ENCODE measurements around the gene M1AP. TPM values are rescaled to one million over a fixed set of nuclear protein-coding genes. Genes with fewer than 3 reads are reported as not detected.

M1AP gene
- total RNA-seq, 1 experiment from 2014 or later = not detected

GRCh38 chr2:74507926-74508520, 140.1 kb downstream of the M1AP start:
- H3K79me2 ChIP-seq (ENCODE audit: low read length) = peaks cover 22% of the 10 kb centered on the region
- no peak for TF ChIP-seq EZH2 (IDR thresholded peaks at IDR 0.05; ENCODE audit: low read length, unreplicated experiment)
- TF ChIP-seq EZH2phosphoT487 (IDR thresholded peaks at IDR 0.05; ENCODE audit: borderline replicate concordance, low read length) = no peak
- TF ChIP-seq CTCF (conservative IDR thresholded peaks at IDR 0.05; ENCODE audit: low read depth, low read length) = no peak
- CTCF ChIA-PET = no interaction called here
- H3K36me3 ChIP-seq (ENCODE audit: low read depth, low read length) = peaks cover 7% of the 10 kb centered on the region
- H3K4me2 ChIP-seq (ENCODE audit: low read length) = peak overlapping the region; percentile 93
- H3K9ac ChIP-seq (ENCODE audit: low read length) = peak overlapping the region; percentile 99
- POLR2A ChIA-PET (ENCODE audit: unreplicated experiment) = no interaction called here
- peak overlapping the region; percentile 94; the same call in 1 of the 2 replicates for H3K27ac ChIP-seq (ENCODE audit: low read length)
- no peaks in the 10 kb centered on the region for H4K20me1 ChIP-seq (ENCODE audit: low read length)
- H3K9me3 ChIP-seq (ENCODE audit: low read length) = no peaks in the 10 kb centered on the region
- H2AFZ ChIP-seq (ENCODE audit: low read length) = peak overlapping the region; percentile 84
- H3K27me3 ChIP-seq (ENCODE audit: low read length) = no peaks in the 10 kb centered on the region
- H3F3A ChIP-seq (ENCODE audit: low read length, unreplicated experiment) = no peaks in the 10 kb centered on the region
- ATAC-seq (peak; percentile 62), DNase-seq (peak; percentile 39)
- peaks cover 18% of the 10 kb centered on the region for H3K4me1 ChIP-seq (ENCODE audit: insufficient read depth, low read length)
- H3K9me2 ChIP-seq (replicated peaks; ENCODE audit: low read length) = no peaks in the 10 kb centered on the region
- peak overlapping the region; percentile 95 for H3K4me3 ChIP-seq (ENCODE audit: low read length)
- TSS peak; percentile 89 for BruUV-seq (replicated peaks)
- intact Hi-C loops (cut with micrococcal nuclease) = loop anchor here (1.0 to 2.0 kb wide), 3 partner anchors 21 to 53 kb away; partner anchors contain the start of genes AUP1, HTRA2, INO80B and TTC31

Other genes with a start within 250 kb of the M1AP start
- 1.6 and 2.4 TPM in 2 replicates for gene C2orf81, start 226.7 kb downstream of the M1AP start, total RNA-seq (2014; rRNA removed)
- 38.8 and 41.0 TPM in 2 replicates for gene WDR54, start 226.6 kb downstream of the M1AP start, total RNA-seq (2014; rRNA removed)
- gene RTKN, start 206.4 kb downstream of the M1AP start, total RNA-seq (2014; rRNA removed) = 90.5 and 138 TPM in 2 replicates
- gene INO80B, start 193.2 kb downstream of the M1AP start, total RNA-seq (2014; rRNA removed) = 26.2 and 34.6 TPM in 2 replicates
- 57.5 and 64.4 TPM in 2 replicates for gene WBP1, start 189.9 kb downstream of the M1AP start, total RNA-seq (2014; rRNA removed)
- gene MOGS, start 182.9 kb downstream of the M1AP start, total RNA-seq (2014; rRNA removed) = 60.6 and 70.1 TPM in 2 replicates
- 86.9 and 102 TPM in 2 replicates for gene MRPL53, start 175.7 kb downstream of the M1AP start, total RNA-seq (2014; rRNA removed)
- gene CCDC142, start 165.3 kb downstream of the M1AP start, total RNA-seq (2014; rRNA removed) = 14.7 and 21.1 TPM in 2 replicates
- gene TTC31, start 165.2 kb downstream of the M1AP start, total RNA-seq (2014; rRNA removed) = 21.1 and 21.4 TPM in 2 replicates
- not detected in 2 replicates for gene LBX2, start 148.7 kb downstream of the M1AP start, total RNA-seq (2014; rRNA removed)
- gene PCGF1, start 140.6 kb downstream of the M1AP start, total RNA-seq (2014; rRNA removed) = 31.2 and 35.7 TPM in 2 replicates
- 3.1 and 3.4 TPM in 2 replicates for gene TLX2, start 133.9 kb downstream of the M1AP start, total RNA-seq (2014; rRNA removed)
- gene DQX1, start 122.1 kb downstream of the M1AP start, total RNA-seq (2014; rRNA removed) = 0.07 and 0.63 TPM in 2 replicates
- gene AUP1, start 118.6 kb downstream of the M1AP start, total RNA-seq (2014; rRNA removed) = 218 and 233 TPM in 2 replicates
- gene HTRA2, start 118.4 kb downstream of the M1AP start, total RNA-seq (2014; rRNA removed) = 71.8 and 77.5 TPM in 2 replicates
- gene LOXL3, start 94.4 kb downstream of the M1AP start, total RNA-seq (2014; rRNA removed) = 5.8 and 12.4 TPM in 2 replicates
- gene DOK1, start 93.6 kb downstream of the M1AP start, total RNA-seq (2014; rRNA removed) = 4.7 and 6.0 TPM in 2 replicates
- 7.6 and 13.9 TPM in 2 replicates for gene SEMA4F, start 5.9 kb upstream of the M1AP start, total RNA-seq (2014; rRNA removed)
- 43.8 and 55.2 TPM in 2 replicates for gene HK2, start 185.8 kb upstream of the M1AP start, total RNA-seq (2014; rRNA removed)